Left hindlimb (tissue), 1 donor: Measurements from ENCODE around the gene LDLRAD1.
"Not testable (repeated sequence)": the region's sequence is repeated elsewhere in the genome, so short reads cannot be mapped to it uniquely, and the experiment has no call there.

ENCODE experiments used
- DNase-seq: peaks from one replicate; pipeline ENCODE4 v3.0.0-alpha.2; 2018

The LDLRAD1 gene

GRCh38 chr1:54017979-54018378, at the start of gene LDLRAD1:
TSS of gene LDLRAD1 (minus strand) at chr1:54018186. CDS start at chr1:54018112, 74 bp downstream.
- DNase-seq, result no peak

- DNase-seq, result no peak
Measured at GRCh38 chr1:54064299-54064698, 46.3 kb upstream of the LDLRAD1 start.

GRCh38 chr1:54054438-54054749, 36.4 kb upstream of the LDLRAD1 start:
- DNase-seq, result no peak

DNA sequence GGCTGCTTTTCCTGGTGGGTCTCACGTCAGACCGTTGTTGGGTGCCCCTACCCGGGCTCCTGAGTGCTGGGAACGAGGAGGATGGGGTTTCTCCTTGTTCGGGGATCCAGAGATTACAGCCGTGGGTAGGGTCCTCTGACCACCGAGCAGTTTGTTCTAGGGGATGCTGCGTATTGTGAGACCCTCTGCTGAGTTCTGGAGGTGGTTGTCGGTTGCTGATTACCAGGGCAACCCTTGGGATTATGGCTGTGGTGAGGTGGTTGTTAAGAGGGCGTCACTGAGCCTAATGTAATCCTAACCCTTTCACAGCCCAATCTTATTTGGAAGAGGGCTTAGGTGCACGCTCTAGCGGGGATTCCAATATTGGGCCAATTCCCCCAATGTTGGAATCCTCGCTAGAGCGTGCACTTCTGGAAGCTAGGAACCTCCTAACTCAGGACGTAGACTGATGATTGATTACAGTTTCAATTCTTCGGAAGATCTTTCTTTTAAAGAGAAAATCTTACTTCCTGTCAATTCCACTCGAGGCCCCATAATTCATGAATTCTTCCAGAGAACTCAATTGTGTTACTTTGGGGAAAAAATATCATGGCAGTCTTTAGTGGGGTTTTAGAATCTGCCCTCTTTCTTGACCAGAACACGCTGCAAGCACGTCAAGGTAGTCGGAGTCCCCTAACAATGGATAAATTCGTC, 35.9 kb upstream of the LDLRAD1 start:
- no peak for DNase-seq

DNA sequence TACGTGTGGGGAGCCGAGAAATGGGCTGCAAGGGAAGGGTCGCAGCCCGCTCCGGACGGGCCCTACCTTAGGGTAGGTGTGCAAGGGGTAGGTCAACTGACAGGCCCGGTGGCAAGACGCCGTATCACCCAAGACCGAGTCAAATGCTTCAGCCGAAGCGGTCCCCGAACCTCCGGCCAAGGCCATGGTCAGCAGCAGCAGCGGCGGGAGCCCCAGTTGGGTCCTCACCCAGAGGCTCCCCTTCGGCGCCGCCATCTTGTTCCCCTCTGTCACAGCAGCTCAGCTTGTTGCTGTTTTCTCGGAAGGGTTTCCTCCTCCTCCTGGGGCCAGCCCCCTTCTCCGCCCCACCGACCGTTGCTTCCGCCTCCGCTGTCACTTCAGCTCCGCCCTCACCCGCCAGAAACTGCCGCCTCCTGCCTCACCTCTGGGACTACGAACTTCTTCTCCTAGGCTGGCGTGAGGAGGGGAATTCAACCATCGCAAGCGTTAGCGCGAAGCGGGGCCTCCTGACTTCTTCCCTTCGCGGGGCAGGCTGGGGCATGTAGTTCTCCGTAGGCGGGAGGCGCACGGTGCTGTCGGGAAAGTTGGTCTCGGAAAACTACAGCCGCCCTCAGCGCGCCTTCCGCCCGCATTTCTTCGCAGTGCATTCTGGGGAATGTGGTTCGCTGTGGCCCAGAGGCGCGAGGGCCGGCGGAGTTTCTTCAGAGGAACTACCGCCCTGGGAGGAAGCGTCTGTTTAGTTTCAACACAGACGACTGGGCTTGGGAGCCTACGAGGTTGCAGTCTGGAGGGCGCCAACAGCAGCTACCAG, 35.2 kb upstream of the LDLRAD1 start, which contains the start of the genes TCEANC2 and TMEM59:
TCEANC2 (plus strand) TSS at position 675 of the 811 bp plus-strand sequence. CDS start 815 bp downstream, outside the sequence.
TMEM59 (minus strand) TSS at position 271 of the 811 bp plus-strand sequence; CDS start at position 255, 16 bp downstream.
- DNase-seq, result peak; percentile 99

DNA sequence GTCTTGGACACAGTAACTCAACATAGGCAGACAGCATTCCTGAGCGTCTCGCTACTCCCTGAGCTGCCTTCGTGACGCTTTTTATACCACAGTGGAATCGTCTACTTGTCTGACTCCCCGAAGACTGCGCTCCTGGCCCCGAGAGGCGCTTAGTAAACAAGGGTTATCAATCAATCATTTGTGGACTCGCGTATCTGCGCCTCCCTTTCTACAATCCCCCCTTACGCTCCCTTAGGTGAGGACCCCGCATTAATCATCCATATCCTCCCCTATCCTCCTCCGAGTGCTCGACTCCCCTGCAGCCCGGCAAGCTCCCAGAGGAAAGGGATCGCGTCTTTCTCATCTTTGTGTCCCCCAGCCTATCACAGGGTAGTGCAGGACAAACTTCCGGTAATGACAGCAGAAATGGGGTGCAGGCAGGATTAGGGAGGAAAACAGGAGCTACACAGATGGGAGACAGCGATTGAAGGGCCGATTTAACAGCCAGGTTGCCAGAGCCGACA, 34.5 kb upstream of the LDLRAD1 start:
- DNase-seq, result peak; percentile 56

- no peak for DNase-seq
Measured at GRCh38 chr1:54051933-54052430, 34.0 kb upstream of the LDLRAD1 start.

DNA sequence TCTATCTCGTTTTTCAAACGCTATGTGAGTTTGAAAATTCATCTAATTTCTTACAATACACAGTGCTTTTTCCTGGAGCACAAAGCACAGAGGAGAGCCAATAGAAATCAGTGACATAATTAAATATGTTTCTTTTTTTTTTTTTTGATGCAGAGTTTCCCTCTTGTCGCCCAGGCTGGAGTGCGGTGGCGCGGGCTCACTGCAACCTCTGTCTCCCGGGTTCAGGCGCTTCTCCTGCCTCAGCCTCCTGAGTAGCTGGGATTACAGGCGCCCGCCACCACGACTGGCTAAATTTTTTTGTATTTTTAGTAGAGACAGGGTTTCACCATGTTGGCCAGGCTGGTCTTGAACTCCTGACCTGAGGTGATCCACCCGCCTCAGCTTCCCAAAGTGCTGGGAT, 32.4 kb upstream of the LDLRAD1 start:
- DNase-seq, result not testable (repeated sequence)

DNA sequence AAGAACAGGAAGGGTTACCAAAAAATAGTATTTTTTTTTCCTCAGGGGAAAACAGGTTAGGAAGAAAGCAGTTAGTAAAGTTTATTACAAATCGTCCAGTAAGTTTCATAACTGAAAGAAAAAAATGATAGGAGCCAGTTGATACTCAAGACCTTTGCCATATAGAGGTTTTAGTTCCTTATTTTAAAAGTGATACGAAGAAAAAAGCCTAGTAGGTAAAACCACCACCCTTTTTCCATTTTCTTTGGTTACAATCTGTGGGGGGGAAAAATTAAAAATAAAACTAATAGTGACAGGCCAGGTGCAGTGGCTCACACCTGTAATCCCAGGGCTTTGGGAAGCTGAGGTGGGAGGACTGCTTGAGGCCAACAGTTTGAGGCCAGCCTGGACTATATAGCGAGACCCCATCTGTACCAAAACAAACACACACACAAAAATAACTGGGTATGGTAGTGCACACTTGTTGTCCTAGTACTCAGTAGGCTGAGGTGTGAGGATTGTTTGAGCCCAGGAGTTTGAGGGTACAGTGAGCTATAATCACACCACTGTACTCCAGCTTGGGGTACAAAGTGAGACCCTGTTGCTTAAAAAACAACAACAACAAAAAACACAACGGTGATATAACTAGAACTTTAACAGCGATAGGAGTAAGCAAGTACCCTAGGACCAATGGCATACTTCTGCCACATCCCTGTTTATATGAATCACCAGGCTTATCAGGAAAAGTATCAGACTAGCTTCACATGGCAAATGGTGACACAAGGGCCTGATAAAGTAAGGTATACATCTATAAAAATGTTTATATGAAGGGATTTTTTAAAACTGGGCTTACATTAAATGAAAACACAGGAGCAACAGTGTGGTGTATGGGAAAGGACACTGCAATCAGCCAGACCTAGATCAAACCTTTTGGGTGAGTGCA, 29.7 kb upstream of the LDLRAD1 start:
- DNase-seq, result no peak

- DNase-seq, result no peak
Measured at GRCh38 chr1:54046671-54047383, 28.8 kb upstream of the LDLRAD1 start.

DNA sequence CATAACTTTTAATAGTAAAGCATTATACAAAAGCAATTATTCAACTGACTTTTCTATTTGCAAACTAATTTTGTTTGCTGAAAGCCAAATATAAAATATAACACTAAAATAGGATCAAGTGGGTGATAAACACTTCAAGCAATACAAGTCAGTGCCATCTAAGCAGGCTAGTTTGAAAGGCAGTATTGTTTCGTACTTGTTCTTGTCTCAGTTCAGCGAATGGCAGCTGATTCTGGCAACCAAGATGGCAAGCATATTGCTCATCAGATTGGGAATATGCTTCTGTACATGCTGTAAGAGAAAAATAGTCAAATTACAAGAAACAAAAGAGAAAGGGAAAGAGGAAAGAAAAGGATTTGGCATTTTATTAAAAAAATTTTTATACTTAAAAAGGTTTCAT, 27.5 kb upstream of the LDLRAD1 start:
- no peak for DNase-seq

DNA sequence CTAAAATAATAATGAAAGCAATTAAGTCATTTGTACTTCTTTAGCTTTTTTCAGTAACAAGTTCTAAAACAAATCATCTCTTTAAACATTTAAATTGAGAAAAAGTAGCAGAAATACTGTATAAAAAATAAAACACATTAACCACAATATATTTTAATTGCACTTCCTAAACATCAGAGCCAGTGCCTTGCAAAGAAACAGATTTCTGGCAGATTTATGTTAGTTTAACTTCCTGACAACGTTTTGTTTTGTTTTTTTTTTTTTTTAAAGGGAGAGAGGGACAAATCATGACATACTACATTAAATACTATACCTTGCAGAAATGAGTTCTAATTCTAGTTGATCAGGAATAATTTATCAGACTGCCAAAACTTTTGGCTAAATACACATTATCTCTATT, 23.8 kb upstream of the LDLRAD1 start:
- DNase-seq, result no peak

GRCh38 chr1:54037476-54037875, 19.5 kb upstream of the LDLRAD1 start:
- DNase-seq, result no peak

GRCh38 chr1:54028306-54029251, 10.6 kb upstream of the LDLRAD1 start:
- no peak for DNase-seq

DNA sequence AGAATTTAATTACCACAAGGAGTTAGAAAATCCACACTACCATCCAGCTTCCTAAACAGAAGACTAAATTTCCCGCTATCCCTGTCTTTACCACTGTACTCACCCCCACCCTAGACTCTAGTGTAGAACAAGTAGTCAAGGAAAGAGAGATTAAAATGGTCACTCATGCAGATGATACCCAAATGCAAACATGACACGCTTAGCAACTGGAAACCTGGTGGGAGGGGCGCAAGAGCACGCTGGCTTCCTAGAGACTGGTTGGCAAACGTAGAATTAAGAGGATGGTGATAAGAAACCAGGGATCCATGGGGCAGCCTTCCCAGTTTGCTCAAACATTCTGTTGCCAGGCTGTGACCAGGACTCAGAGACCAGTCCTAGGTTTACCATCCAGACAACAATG, 9.9 kb upstream of the LDLRAD1 start:
- no peak for DNase-seq

GRCh38 chr1:54024811-54025210, 6.8 kb upstream of the LDLRAD1 start:
- DNase-seq, result not testable (repeated sequence)

GRCh38 chr1:54024358-54024757, 6.4 kb upstream of the LDLRAD1 start:
- DNase-seq, result no peak

- DNase-seq, result not testable (repeated sequence)
Measured at GRCh38 chr1:54019562-54020176, 1.7 kb upstream of the LDLRAD1 start.

DNA sequence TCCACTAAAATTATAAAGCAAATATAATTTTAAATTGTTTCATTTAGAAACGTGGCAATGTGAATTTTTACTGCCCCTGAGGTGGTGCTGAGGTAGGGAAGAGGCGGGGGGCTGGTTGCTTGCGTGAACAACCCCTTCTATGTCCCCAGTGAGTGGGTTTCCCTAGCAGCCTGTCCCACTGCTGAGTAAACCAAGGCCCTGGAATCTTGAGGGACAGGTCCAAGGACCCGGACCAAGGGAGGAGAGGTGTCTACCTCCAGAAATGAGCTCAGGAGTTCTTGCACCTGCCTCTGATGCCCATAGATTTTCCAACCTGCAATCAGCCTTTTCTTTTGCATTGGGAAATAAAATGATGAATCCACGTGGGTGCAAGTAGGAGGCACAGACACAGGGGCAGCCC, 649 bp upstream of the LDLRAD1 start:
- no peak for DNase-seq
